Activated T-cell treated with anti-CD3 and anti-CD28 coated beads, Interleukin-2, amount 50 U/mL, for 4 hours (primary cell): ENCODE data around the gene LAD1. TPM values are rescaled to one million over a fixed set of nuclear protein-coding genes. Genes with fewer than 3 reads are reported as not detected.

Experiments
- ATAC-seq, 2 donors: fragments of 200-7000 bp; cut with Tn5 transposase; one replicate each; pipeline ENCODE4 v1.10.0; 2021
- DNase-seq: peaks from one replicate; pipeline ENCODE4 v3.0.0-alpha.2; 2020
- H3K27me3 Mint-ChIP-seq: one replicate; pipeline ENCODE4 v1.8.0; 2021; ENCODE audit warnings: low read depth, mixed read lengths
- H3K36me3 Mint-ChIP-seq: one replicate; pipeline ENCODE4 v1.8.0; 2022; ENCODE audit warnings: mixed read lengths; ENCODE audit not compliant: insufficient read depth
- H3K4me1 Mint-ChIP-seq: one replicate; pipeline ENCODE4 v1.8.0; 2021; ENCODE audit warnings: low read depth, mixed read lengths
- H3K4me3 Mint-ChIP-seq: one replicate; pipeline ENCODE4 v1.8.0; 2021; ENCODE audit warnings: mild to moderate bottlenecking, moderate library complexity, mixed read lengths
- H3K9me3 Mint-ChIP-seq: one replicate; pipeline ENCODE4 v1.8.0; 2021; ENCODE audit warnings: mixed read lengths
- total RNA-seq, 3 donors: library from RNA; stranded (reverse); gene quantifications; one replicate each; pipeline ENCODE4 v1.2.1, GENCODE V29; 2021

Gene LAD1
- total RNA-seq, 3 donors from 2014 or later = 0.10 to 0.49 (median 0.21) TPM

GRCh38 chr1:201359031-201359872, 39.9 kb downstream of the LAD1 start:
- Mint-ChIP-seq H3K4me3 (no peak overlapping the region), H3K36me3 (no peaks in the 10 kb centered on the region), H3K27me3 (peaks cover 15% of the 10 kb centered on the region), H3K9me3 (no peaks in the 10 kb centered on the region), H3K4me1 (no peaks in the 10 kb centered on the region)
- ATAC-seq = no peak
- no peak for DNase-seq

GRCh38 chr1:201358596-201358995, 40.5 kb downstream of the LAD1 start:
- H3K9me3 Mint-ChIP-seq = no peaks in the 10 kb centered on the region
- peaks cover 16% of the 10 kb centered on the region for H3K27me3 Mint-ChIP-seq
- H3K4me3 Mint-ChIP-seq = no peak overlapping the region
- DNase-seq = no peak
- H3K36me3 Mint-ChIP-seq = no peaks in the 10 kb centered on the region
- ATAC-seq = no peak
- no peaks in the 10 kb centered on the region for H3K4me1 Mint-ChIP-seq

- ATAC-seq (no peak), DNase-seq (no peak)
- Mint-ChIP-seq H3K27me3 (peaks cover 15% of the 10 kb centered on the region), H3K36me3 (no peaks in the 10 kb centered on the region), H3K9me3 (no peaks in the 10 kb centered on the region), H3K4me3 (no peak overlapping the region), H3K4me1 (no peaks in the 10 kb centered on the region)
These were observed 41.3 kb downstream of the LAD1 start for GRCh38 chr1:201357636-201358348.

- Mint-ChIP-seq H3K4me1 (no peaks in the 10 kb centered on the region), H3K27me3 (peaks cover 12% of the 10 kb centered on the region), H3K9me3 (no peaks in the 10 kb centered on the region), H3K4me3 (no peak overlapping the region), H3K36me3 (no peaks in the 10 kb centered on the region)
- ATAC-seq = no peak
- no peak for DNase-seq
These were observed 41.9 kb downstream of the LAD1 start for GRCh38 chr1:201357211-201357610.

- DNase-seq = no peak
- no peak for ATAC-seq
- Mint-ChIP-seq H3K4me3 (no peak overlapping the region), H3K36me3 (no peaks in the 10 kb centered on the region), H3K4me1 (no peaks in the 10 kb centered on the region), H3K9me3 (no peaks in the 10 kb centered on the region), H3K27me3 (peaks cover 9% of the 10 kb centered on the region)
These were observed 42.4 kb downstream of the LAD1 start for GRCh38 chr1:201356701-201357100.

GRCh38 chr1:201356236-201356635, 42.9 kb downstream of the LAD1 start:
- Mint-ChIP-seq H3K4me1 (no peaks in the 10 kb centered on the region), H3K36me3 (no peaks in the 10 kb centered on the region), H3K4me3 (no peak overlapping the region), H3K9me3 (no peaks in the 10 kb centered on the region), H3K27me3 (peaks cover 11% of the 10 kb centered on the region)
- ATAC-seq = no peak
- DNase-seq = no peak

- Mint-ChIP-seq H3K27me3 (peaks cover 15% of the 10 kb centered on the region), H3K9me3 (no peaks in the 10 kb centered on the region), H3K36me3 (no peaks in the 10 kb centered on the region), H3K4me3 (no peak overlapping the region), H3K4me1 (no peaks in the 10 kb centered on the region)
- ATAC-seq (no peak), DNase-seq (no peak)
These were observed 43.7 kb downstream of the LAD1 start for GRCh38 chr1:201355471-201355870.

GRCh38 chr1:201354901-201355295, 44.2 kb downstream of the LAD1 start:
- no peak for DNase-seq

GRCh38 chr1:201354151-201354900, 44.8 kb downstream of the LAD1 start:
- Mint-ChIP-seq H3K4me1 (no peaks in the 10 kb centered on the region), H3K4me3 (no peak overlapping the region), H3K27me3 (peaks cover 15% of the 10 kb centered on the region), H3K9me3 (no peaks in the 10 kb centered on the region), H3K36me3 (no peaks in the 10 kb centered on the region)
- no peak for DNase-seq
- no peak for ATAC-seq

More at GRCh38 chr1:201354901-201355295, 44.2 kb downstream of the LAD1 start:
- H3K36me3 Mint-ChIP-seq = no peaks in the 10 kb centered on the region
- ATAC-seq = no peak
- no peak overlapping the region for H3K4me3 Mint-ChIP-seq
- H3K4me1 Mint-ChIP-seq = no peaks in the 10 kb centered on the region
- H3K9me3 Mint-ChIP-seq = no peaks in the 10 kb centered on the region
- H3K27me3 Mint-ChIP-seq = peaks cover 15% of the 10 kb centered on the region

GRCh38 chr1:201353186-201353940, 45.8 kb downstream of the LAD1 start:
- ATAC-seq (no peak), DNase-seq (no peak)
- no peaks in the 10 kb centered on the region for H3K9me3 Mint-ChIP-seq
- H3K4me1 Mint-ChIP-seq = no peaks in the 10 kb centered on the region
- no peaks in the 10 kb centered on the region for H3K36me3 Mint-ChIP-seq
- no peak overlapping the region for H3K4me3 Mint-ChIP-seq
- H3K27me3 Mint-ChIP-seq = peaks cover 15% of the 10 kb centered on the region

GRCh38 chr1:201351617-201352016, 47.5 kb downstream of the LAD1 start:
- Mint-ChIP-seq H3K36me3 (no peaks in the 10 kb centered on the region), H3K27me3 (peaks cover 24% of the 10 kb centered on the region), H3K9me3 (no peaks in the 10 kb centered on the region), H3K4me1 (no peaks in the 10 kb centered on the region), H3K4me3 (no peak overlapping the region)
- ATAC-seq = no peak
- no peak for DNase-seq

GRCh38 chr1:201350884-201351283, 48.2 kb downstream of the LAD1 start:
- Mint-ChIP-seq H3K27me3 (peaks cover 24% of the 10 kb centered on the region), H3K4me1 (no peaks in the 10 kb centered on the region), H3K4me3 (no peak overlapping the region), H3K9me3 (no peaks in the 10 kb centered on the region), H3K36me3 (no peaks in the 10 kb centered on the region)
- ATAC-seq (no peak), DNase-seq (no peak)

- H3K4me3 Mint-ChIP-seq = no peak overlapping the region
- peaks cover 22% of the 10 kb centered on the region for H3K27me3 Mint-ChIP-seq
- H3K4me1 Mint-ChIP-seq = no peaks in the 10 kb centered on the region
- no peaks in the 10 kb centered on the region for H3K9me3 Mint-ChIP-seq
- ATAC-seq (no peak), DNase-seq (no peak)
- H3K36me3 Mint-ChIP-seq = no peaks in the 10 kb centered on the region
These were observed 48.8 kb downstream of the LAD1 start for GRCh38 chr1:201350361-201350725.

- no peaks in the 10 kb centered on the region for H3K36me3 Mint-ChIP-seq
- no peak for DNase-seq
- no peaks in the 10 kb centered on the region for H3K9me3 Mint-ChIP-seq
- no peak for ATAC-seq
- H3K27me3 Mint-ChIP-seq = peaks cover 30% of the 10 kb centered on the region
- H3K4me3 Mint-ChIP-seq = no peak overlapping the region
- H3K4me1 Mint-ChIP-seq = no peaks in the 10 kb centered on the region
These were observed 50.0 kb downstream of the LAD1 start for GRCh38 chr1:201349092-201349491.
